HepG2 (cell line): ENCODE measurements around the gene NOTO. TPM values are rescaled to one million over a fixed set of nuclear protein-coding genes. Genes with fewer than 3 reads are reported as not detected.

Source experiments
- CERS6 ChIP-seq: sonication (generic); formaldehyde crosslinking; IDR thresholded peaks from 2 replicates; pipeline ENCODE4 v1.5.0; 2020; ENCODE audit warnings: missing genetic modification reagents
- HNRNPH1 ChIP-seq: fragments of 200-400 bp; formaldehyde crosslinking; optimal IDR thresholded peaks from 2 replicates; pipeline ENCODE3; 2017; ENCODE audit warnings: mild to moderate bottlenecking, low read depth, low read length
- KAT7 ChIP-seq: IDR thresholded peaks from 2 replicates; pipeline ENCODE4 v1.6.1; 2018; ENCODE audit warnings: borderline replicate concordance, missing compliant biosample characterization
- KDM5B ChIP-seq: sonication (generic); formaldehyde crosslinking; IDR thresholded peaks from 2 replicates; pipeline ENCODE4 v1.4.0; 2020; ENCODE audit warnings: missing genetic modification reagents, mild to moderate bottlenecking, borderline replicate concordance
- NAIF1 ChIP-seq: sonication (generic); formaldehyde crosslinking; IDR thresholded peaks from 2 replicates; pipeline ENCODE4 v1.5.0; 2020; ENCODE audit warnings: mild to moderate bottlenecking, missing genetic modification reagents, borderline replicate concordance
- PRDM15 ChIP-seq: sonication (generic); formaldehyde crosslinking; IDR thresholded peaks from 2 replicates; pipeline ENCODE4 v1.4.0; 2020; ENCODE audit warnings: missing genetic modification reagents
- RFX3 ChIP-seq: IDR thresholded peaks from 2 replicates; pipeline ENCODE4 v1.6.1; 2016; ENCODE audit warnings: missing biosample characterization, missing genetic modification reagents
- SIN3A ChIP-seq: IDR thresholded peaks from 2 replicates; pipeline ENCODE4 v1.6.1; 2011; ENCODE audit warnings: low read depth, mild to moderate bottlenecking, control low read depth, low read length, borderline replicate concordance
- TMF1 ChIP-seq: sonication (generic); formaldehyde crosslinking; IDR thresholded peaks from 2 replicates; pipeline ENCODE4 v1.8.1; 2022; ENCODE audit warnings: low read depth, missing genetic modification reagents
- TOE1 ChIP-seq: sonication (generic); formaldehyde crosslinking; IDR thresholded peaks from 2 replicates; pipeline ENCODE4 v1.4.0; 2020; ENCODE audit warnings: mild to moderate bottlenecking, missing genetic modification reagents
- ZNF136 ChIP-seq: sonication (generic); formaldehyde crosslinking; IDR thresholded peaks from 2 replicates; pipeline ENCODE4 v1.8.1; 2022; ENCODE audit warnings: low read depth, mild to moderate bottlenecking, moderate library complexity, missing genetic modification reagents
- ZNF180 ChIP-seq: sonication (generic); formaldehyde crosslinking; IDR thresholded peaks from 2 replicates; pipeline ENCODE4 v1.4.0; 2020; ENCODE audit warnings: low read depth, missing genetic modification reagents, borderline replicate concordance
- ZNF660 ChIP-seq: sonication (generic); formaldehyde crosslinking; IDR thresholded peaks from 2 replicates; pipeline ENCODE4 v1.5.1; 2020; ENCODE audit warnings: mild to moderate bottlenecking, low read depth, missing genetic modification reagents, borderline replicate concordance
- polyA plus RNA-seq, 8 experiments: library from polyadenylated mRNA; depleted of rRNA in 3 of 8; stranded (reverse) in 7 of 8; unstranded in 1 of 8; fragments of >200 nt; fragmentation: Illumina TruSeq in 4 of 8; extraction: Trizol in 4 of 8; gene quantifications; 2 replicates each; pipeline versions ENCODE4 v1.2.1 to v1.2.3, GENCODE V29; 2011 to 2016; ENCODE audit warnings: low read depth in 4 of 8, missing spikeins in 1 of 8, mixed read lengths in 1 of 8; ENCODE audit not compliant: insufficient read depth in 1 of 8
- total RNA-seq, 5 experiments: library from RNA; depleted of rRNA; stranded (reverse); fragments of >200 nt; fragmentation: Illumina TruSeq; extraction: Trizol; gene quantifications; 2 replicates each; pipeline ENCODE4 v1.2.3, GENCODE V29; 2016; ENCODE audit warnings: low read depth in 1 of 5
- TF ChIP-seq, protein P1 (sequence below): sonication (generic); formaldehyde crosslinking; IDR thresholded peaks from 2 replicates; pipeline ENCODE4 v1.5.0; 2020; ENCODE audit warnings: mild to moderate bottlenecking, missing genetic modification reagents, borderline replicate concordance
- TF ChIP-seq, protein P2 (sequence below): sonication (generic); formaldehyde crosslinking; IDR thresholded peaks from 2 replicates; pipeline ENCODE4 v1.8.1; 2023; ENCODE audit warnings: mild to moderate bottlenecking, missing genetic modification reagents, borderline replicate concordance

Gene NOTO
- total and polyA plus RNA-seq, 2 of the 13 experiments (the other 11 are each of a cell fraction or from before 2014, with no cell fraction given): not detected

- TF ChIP-seq, protein P1, sequence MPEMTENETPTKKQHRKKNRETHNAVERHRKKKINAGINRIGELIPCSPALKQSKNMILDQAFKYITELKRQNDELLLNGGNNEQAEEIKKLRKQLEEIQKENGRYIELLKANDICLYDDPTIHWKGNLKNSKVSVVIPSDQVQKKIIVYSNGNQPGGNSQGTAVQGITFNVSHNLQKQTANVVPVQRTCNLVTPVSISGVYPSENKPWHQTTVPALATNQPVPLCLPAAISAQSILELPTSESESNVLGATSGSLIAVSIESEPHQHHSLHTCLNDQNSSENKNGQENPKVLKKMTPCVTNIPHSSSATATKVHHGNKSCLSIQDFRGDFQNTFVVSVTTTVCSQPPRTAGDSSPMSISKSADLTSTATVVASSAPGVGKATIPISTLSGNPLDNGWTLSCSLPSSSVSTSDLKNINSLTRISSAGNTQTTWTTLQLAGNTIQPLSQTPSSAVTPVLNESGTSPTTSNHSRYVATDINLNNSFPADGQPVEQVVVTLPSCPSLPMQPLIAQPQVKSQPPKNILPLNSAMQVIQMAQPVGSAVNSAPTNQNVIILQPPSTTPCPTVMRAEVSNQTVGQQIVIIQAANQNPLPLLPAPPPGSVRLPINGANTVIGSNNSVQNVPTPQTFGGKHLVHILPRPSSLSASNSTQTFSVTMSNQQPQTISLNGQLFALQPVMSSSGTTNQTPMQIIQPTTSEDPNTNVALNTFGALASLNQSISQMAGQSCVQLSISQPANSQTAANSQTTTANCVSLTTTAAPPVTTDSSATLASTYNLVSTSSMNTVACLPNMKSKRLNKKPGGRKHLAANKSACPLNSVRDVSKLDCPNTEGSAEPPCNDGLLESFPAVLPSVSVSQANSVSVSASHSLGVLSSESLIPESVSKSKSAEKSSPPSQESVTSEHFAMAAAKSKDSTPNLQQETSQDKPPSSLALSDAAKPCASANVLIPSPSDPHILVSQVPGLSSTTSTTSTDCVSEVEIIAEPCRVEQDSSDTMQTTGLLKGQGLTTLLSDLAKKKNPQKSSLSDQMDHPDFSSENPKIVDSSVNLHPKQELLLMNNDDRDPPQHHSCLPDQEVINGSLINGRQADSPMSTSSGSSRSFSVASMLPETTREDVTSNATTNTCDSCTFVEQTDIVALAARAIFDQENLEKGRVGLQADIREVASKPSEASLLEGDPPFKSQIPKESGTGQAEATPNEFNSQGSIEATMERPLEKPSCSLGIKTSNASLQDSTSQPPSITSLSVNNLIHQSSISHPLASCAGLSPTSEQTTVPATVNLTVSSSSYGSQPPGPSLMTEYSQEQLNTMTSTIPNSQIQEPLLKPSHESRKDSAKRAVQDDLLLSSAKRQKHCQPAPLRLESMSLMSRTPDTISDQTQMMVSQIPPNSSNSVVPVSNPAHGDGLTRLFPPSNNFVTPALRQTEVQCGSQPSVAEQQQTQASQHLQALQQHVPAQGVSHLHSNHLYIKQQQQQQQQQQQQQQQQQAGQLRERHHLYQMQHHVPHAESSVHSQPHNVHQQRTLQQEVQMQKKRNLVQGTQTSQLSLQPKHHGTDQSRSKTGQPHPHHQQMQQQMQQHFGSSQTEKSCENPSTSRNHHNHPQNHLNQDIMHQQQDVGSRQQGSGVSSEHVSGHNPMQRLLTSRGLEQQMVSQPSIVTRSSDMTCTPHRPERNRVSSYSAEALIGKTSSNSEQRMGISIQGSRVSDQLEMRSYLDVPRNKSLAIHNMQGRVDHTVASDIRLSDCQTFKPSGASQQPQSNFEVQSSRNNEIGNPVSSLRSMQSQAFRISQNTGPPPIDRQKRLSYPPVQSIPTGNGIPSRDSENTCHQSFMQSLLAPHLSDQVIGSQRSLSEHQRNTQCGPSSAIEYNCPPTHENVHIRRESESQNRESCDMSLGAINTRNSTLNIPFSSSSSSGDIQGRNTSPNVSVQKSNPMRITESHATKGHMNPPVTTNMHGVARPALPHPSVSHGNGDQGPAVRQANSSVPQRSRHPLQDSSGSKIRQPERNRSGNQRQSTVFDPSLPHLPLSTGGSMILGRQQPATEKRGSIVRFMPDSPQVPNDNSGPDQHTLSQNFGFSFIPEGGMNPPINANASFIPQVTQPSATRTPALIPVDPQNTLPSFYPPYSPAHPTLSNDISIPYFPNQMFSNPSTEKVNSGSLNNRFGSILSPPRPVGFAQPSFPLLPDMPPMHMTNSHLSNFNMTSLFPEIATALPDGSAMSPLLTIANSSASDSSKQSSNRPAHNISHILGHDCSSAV: no peak
- TF ChIP-seq HNRNPH1: no peak
- TF ChIP-seq, protein P2, sequence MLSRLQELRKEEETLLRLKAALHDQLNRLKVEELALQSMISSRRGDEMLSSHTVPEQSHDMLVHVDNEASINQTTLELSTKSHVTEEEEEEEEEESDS (CRISPR knock-in tag): no peak; the same call in 1 of the 2 replicates
- no peak for TF ChIP-seq ZNF136 (CRISPR knock-in tag)
- TF ChIP-seq TMF1: peak; percentile 37; the same call in 1 of the 2 replicates
- 0 out of 2 replicates have a peak, but pooled peaks have one; percentile 28 for TF ChIP-seq RFX3 (CRISPR knock-in tag)
- TF ChIP-seq PRDM15 (CRISPR knock-in tag): no peak
- TF ChIP-seq TOE1 (CRISPR knock-in tag): peak; percentile 67; the same call in 1 of the 2 replicates
- no peak for TF ChIP-seq CERS6 (CRISPR knock-in tag)
- 0 out of 2 replicates have a peak, but pooled peaks have one; percentile 20 for TF ChIP-seq KAT7 (CRISPR knock-in tag)
- peak; percentile 57 for TF ChIP-seq KDM5B
- 0 out of 2 replicates have a peak, but pooled peaks have one; percentile 42 for TF ChIP-seq ZNF660 (CRISPR knock-in tag)
- TF ChIP-seq ZNF180 (CRISPR knock-in tag): no peak
- peak; percentile 100 for TF ChIP-seq SIN3A
- no peak for TF ChIP-seq NAIF1
These were observed 31.0 kb downstream of the NOTO start, which contains the start of gene PRADC1 (continued) for GRCh38 chr2:73233154-73233931.
